HEK293 (cell line): ENCODE data around the gene CD180.

Source experiments
- CTCF ChIP-seq: fragments of 450-650 bp; formaldehyde crosslinking; IDR thresholded peaks from 2 replicates; pipeline ENCODE4 v1.5.1; 2016; ENCODE audit warnings: missing biosample characterization, missing genetic modification characterization
- INSM2 ChIP-seq: fragments of 450-650 bp; formaldehyde crosslinking; IDR thresholded peaks from 2 replicates; pipeline ENCODE4 v1.5.1; 2016; ENCODE audit warnings: missing biosample characterization, missing genetic modification characterization
- KLF17 ChIP-seq: fragments of 450-650 bp; formaldehyde crosslinking; IDR thresholded peaks from 2 replicates; pipeline ENCODE4 v1.5.1; 2016; ENCODE audit warnings: missing biosample characterization, missing genetic modification characterization
- PRDM1 ChIP-seq: fragments of 450-650 bp; formaldehyde crosslinking; IDR thresholded peaks from 2 replicates; pipeline ENCODE4; 2016; ENCODE audit warnings: missing biosample characterization, missing genetic modification characterization
- SP7 ChIP-seq: fragments of 450-650 bp; formaldehyde crosslinking; IDR thresholded peaks from 2 replicates; pipeline ENCODE4 v1.5.1; 2016; ENCODE audit warnings: missing biosample characterization, missing genetic modification characterization
- ZEB2 ChIP-seq: fragments of 450-650 bp; formaldehyde crosslinking; IDR thresholded peaks from 2 replicates; pipeline ENCODE4 v1.5.1; 2016; ENCODE audit warnings: missing biosample characterization, missing genetic modification characterization
- ZNF157 ChIP-seq: fragments of 450-650 bp; formaldehyde crosslinking; IDR thresholded peaks from 2 replicates; pipeline ENCODE4 v1.5.1; 2016; ENCODE audit warnings: missing biosample characterization, missing genetic modification characterization
- ZNF2 ChIP-seq: fragments of 450-650 bp; formaldehyde crosslinking; IDR thresholded peaks from 2 replicates; pipeline ENCODE4 v1.5.1; 2016; ENCODE audit warnings: missing biosample characterization, missing genetic modification characterization
- ZNF600 ChIP-seq: fragments of 450-650 bp; formaldehyde crosslinking; IDR thresholded peaks from 2 replicates; pipeline ENCODE4 v1.5.1; 2016; ENCODE audit warnings: missing biosample characterization, missing genetic modification characterization
- ZNF629 ChIP-seq: fragments of 450-650 bp; formaldehyde crosslinking; IDR thresholded peaks from 2 replicates; pipeline ENCODE4 v1.5.1; 2017; ENCODE audit warnings: missing biosample characterization, missing genetic modification characterization
- ZNF654 ChIP-seq: fragments of 450-650 bp; formaldehyde crosslinking; IDR thresholded peaks from 2 replicates; pipeline ENCODE4 v1.5.1; 2016; ENCODE audit warnings: low read depth, missing biosample characterization, missing genetic modification characterization
- ZNF692 ChIP-seq: fragments of 450-650 bp; formaldehyde crosslinking; IDR thresholded peaks from 2 replicates; pipeline ENCODE4 v1.5.1; 2016; ENCODE audit warnings: missing biosample characterization, missing genetic modification characterization
- ZNF768 ChIP-seq: fragments of 450-650 bp; formaldehyde crosslinking; IDR thresholded peaks from 2 replicates; pipeline ENCODE4 v1.5.1; 2018; ENCODE audit warnings: missing biosample characterization, mild to moderate bottlenecking, missing genetic modification characterization
- ZNF776 ChIP-seq: fragments of 450-650 bp; formaldehyde crosslinking; IDR thresholded peaks from 2 replicates; pipeline ENCODE4 v1.5.0; 2017; ENCODE audit warnings: missing biosample characterization, missing genetic modification characterization, borderline replicate concordance
- ZSCAN30 ChIP-seq: fragments of 450-650 bp; IDR thresholded peaks from 2 replicates; pipeline ENCODE4 v1.5.1; 2018; ENCODE audit warnings: missing biosample characterization, mild to moderate bottlenecking, missing genetic modification characterization, moderate library complexity
- TF ChIP-seq, protein P1 (sequence below): fragments of 450-650 bp; IDR thresholded peaks from 2 replicates; pipeline ENCODE4 v1.5.1; 2018; ENCODE audit warnings: missing biosample characterization, missing genetic modification characterization
- TF ChIP-seq, protein P2 (sequence below): fragments of 450-650 bp; formaldehyde crosslinking; IDR thresholded peaks from 2 replicates; pipeline ENCODE4 v1.5.1; 2017; ENCODE audit warnings: missing biosample characterization, missing genetic modification characterization
- TF ChIP-seq, protein P3 (sequence below): fragments of 450-650 bp; formaldehyde crosslinking; IDR thresholded peaks from 2 replicates; pipeline ENCODE4 v1.5.1; 2016; ENCODE audit warnings: missing biosample characterization, missing genetic modification characterization

CD180 gene

GRCh38 chr5:67246108-67246507, 49.5 kb upstream of the CD180 start (continued):
- TF ChIP-seq, protein P1, sequence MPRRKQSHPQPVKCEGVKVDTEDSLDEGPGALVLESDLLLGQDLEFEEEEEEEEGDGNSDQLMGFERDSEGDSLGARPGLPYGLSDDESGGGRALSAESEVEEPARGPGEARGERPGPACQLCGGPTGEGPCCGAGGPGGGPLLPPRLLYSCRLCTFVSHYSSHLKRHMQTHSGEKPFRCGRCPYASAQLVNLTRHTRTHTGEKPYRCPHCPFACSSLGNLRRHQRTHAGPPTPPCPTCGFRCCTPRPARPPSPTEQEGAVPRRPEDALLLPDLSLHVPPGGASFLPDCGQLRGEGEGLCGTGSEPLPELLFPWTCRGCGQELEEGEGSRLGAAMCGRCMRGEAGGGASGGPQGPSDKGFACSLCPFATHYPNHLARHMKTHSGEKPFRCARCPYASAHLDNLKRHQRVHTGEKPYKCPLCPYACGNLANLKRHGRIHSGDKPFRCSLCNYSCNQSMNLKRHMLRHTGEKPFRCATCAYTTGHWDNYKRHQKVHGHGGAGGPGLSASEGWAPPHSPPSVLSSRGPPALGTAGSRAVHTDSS (tag by site-specific recombination): no peak
- TF ChIP-seq ZNF654 (tag by site-specific recombination) (peak; percentile 97), ZSCAN30 (tag by site-specific recombination) (peak; percentile 17; the same call in 1 of the 2 replicates), ZNF2 (tag by site-specific recombination) (peak; percentile 86; the same call in 1 of the 2 replicates), ZNF768 (tag by site-specific recombination) (no peak), INSM2 (tag by site-specific recombination) (no peak), ZEB2 (tag by site-specific recombination) (0 out of 2 replicates have a peak, but pooled peaks have one; percentile 24), ZNF692 (tag by site-specific recombination) (0 out of 2 replicates have a peak, but pooled peaks have one; percentile 33), ZNF629 (tag by site-specific recombination) (no peak), CTCF (tag by site-specific recombination) (peak; percentile 70; the same call in 1 of the 2 replicates), PRDM1 (tag by site-specific recombination) (0 out of 2 replicates have a peak, but pooled peaks have one; percentile 47), KLF17 (tag by site-specific recombination) (no peak), ZNF157 (tag by site-specific recombination) (no peak), SP7 (tag by site-specific recombination) (0 out of 2 replicates have a peak, but pooled peaks have one; percentile 31), ZNF776 (tag by site-specific recombination) (no peak), ZNF600 (tag by site-specific recombination) (peak; percentile 73)
- TF ChIP-seq, protein P2, sequence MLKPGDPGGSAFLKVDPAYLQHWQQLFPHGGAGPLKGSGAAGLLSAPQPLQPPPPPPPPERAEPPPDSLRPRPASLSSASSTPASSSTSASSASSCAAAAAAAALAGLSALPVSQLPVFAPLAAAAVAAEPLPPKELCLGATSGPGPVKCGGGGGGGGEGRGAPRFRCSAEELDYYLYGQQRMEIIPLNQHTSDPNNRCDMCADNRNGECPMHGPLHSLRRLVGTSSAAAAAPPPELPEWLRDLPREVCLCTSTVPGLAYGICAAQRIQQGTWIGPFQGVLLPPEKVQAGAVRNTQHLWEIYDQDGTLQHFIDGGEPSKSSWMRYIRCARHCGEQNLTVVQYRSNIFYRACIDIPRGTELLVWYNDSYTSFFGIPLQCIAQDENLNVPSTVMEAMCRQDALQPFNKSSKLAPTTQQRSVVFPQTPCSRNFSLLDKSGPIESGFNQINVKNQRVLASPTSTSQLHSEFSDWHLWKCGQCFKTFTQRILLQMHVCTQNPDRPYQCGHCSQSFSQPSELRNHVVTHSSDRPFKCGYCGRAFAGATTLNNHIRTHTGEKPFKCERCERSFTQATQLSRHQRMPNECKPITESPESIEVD (tag by site-specific recombination): peak; percentile 63
- TF ChIP-seq, protein P3, sequence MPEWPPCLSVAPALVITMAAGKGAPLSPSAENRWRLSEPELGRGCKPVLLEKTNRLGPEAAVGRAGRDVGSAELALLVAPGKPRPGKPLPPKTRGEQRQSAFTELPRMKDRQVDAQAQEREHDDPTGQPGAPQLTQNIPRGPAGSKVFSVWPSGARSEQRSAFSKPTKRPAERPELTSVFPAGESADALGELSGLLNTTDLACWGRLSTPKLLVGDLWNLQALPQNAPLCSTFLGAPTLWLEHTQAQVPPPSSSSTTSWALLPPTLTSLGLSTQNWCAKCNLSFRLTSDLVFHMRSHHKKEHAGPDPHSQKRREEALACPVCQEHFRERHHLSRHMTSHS: no peak
